IPS DF 4.7 (cell line): Measurements from ENCODE around the gene TCF12.
A peak's percentile ranks its signal among the peaks of the same experiment; 100 is the strongest.
"Not testable (repeated sequence)": the region's sequence is repeated elsewhere in the genome, so short reads cannot be mapped to it uniquely, and the experiment has no call there.

Experiments used
- DNase-seq: peaks from one replicate; pipeline ENCODE4 v3.0.0-alpha.2; 2013; ENCODE audit warnings: low spot score; ENCODE audit errors: extremely low read depth

The TCF12 gene

GRCh38 chr15:57134071-57134605 lies 215.7 kb downstream of the TCF12 start:
- no peak for DNase-seq

- no peak for DNase-seq
Measured at GRCh38 chr15:57134851-57135250, 216.4 kb downstream of the TCF12 start.

- DNase-seq = no peak
Measured at GRCh38 chr15:57135800-57136199, 217.4 kb downstream of the TCF12 start.

- DNase-seq = peak; percentile 62
Measured at GRCh38 chr15:57138349-57138788, 219.9 kb downstream of the TCF12 start.

- DNase-seq = no peak
Measured at GRCh38 chr15:57143511-57144078, 225.2 kb downstream of the TCF12 start.

- no peak for DNase-seq
Measured at GRCh38 chr15:57144448-57144847, 226.0 kb downstream of the TCF12 start.

- peak; percentile 11 for DNase-seq
Measured at GRCh38 chr15:57146506-57147201, 228.2 kb downstream of the TCF12 start.

- no peak for DNase-seq
Measured at GRCh38 chr15:57147621-57148020, 229.2 kb downstream of the TCF12 start.

- DNase-seq = no peak
Measured at GRCh38 chr15:57148262-57148661, 229.8 kb downstream of the TCF12 start.

GRCh38 chr15:57149196-57149595 lies 230.8 kb downstream of the TCF12 start:
- no peak for DNase-seq

GRCh38 chr15:57150066-57150865 lies 231.8 kb downstream of the TCF12 start:
- no peak for DNase-seq

GRCh38 chr15:57150866-57151203 lies 232.4 kb downstream of the TCF12 start:
- not testable (repeated sequence) for DNase-seq

GRCh38 chr15:57152133-57152532 lies 233.7 kb downstream of the TCF12 start:
- DNase-seq = no peak

GRCh38 chr15:57152666-57153539 lies 234.5 kb downstream of the TCF12 start:
- DNase-seq = no peak

- DNase-seq = no peak
Measured at GRCh38 chr15:57156210-57156884, 237.9 kb downstream of the TCF12 start.

GRCh38 chr15:57158589-57158988 lies 240.1 kb downstream of the TCF12 start:
- DNase-seq = no peak

- DNase-seq = no peak
Measured at GRCh38 chr15:57158997-57159668, 240.7 kb downstream of the TCF12 start.

GRCh38 chr15:57159767-57160166 lies 241.3 kb downstream of the TCF12 start:
- DNase-seq = no peak

- no peak for DNase-seq
Measured at GRCh38 chr15:57160823-57161560, 242.5 kb downstream of the TCF12 start.
